Hematopoietic multipotent progenitor cell treated with erythropoietin and hydrocortisone succinate and interleukin-3 and kit ligand, for 15 days (in vitro differentiated cells): Measurements from ENCODE around the gene TTC38.

Experiments
- DNase-seq: peaks from one replicate; pipeline ENCODE4 v3.0.0-alpha.2; 2015; ENCODE audit warnings: low spot score

The TTC38 gene

DNA sequence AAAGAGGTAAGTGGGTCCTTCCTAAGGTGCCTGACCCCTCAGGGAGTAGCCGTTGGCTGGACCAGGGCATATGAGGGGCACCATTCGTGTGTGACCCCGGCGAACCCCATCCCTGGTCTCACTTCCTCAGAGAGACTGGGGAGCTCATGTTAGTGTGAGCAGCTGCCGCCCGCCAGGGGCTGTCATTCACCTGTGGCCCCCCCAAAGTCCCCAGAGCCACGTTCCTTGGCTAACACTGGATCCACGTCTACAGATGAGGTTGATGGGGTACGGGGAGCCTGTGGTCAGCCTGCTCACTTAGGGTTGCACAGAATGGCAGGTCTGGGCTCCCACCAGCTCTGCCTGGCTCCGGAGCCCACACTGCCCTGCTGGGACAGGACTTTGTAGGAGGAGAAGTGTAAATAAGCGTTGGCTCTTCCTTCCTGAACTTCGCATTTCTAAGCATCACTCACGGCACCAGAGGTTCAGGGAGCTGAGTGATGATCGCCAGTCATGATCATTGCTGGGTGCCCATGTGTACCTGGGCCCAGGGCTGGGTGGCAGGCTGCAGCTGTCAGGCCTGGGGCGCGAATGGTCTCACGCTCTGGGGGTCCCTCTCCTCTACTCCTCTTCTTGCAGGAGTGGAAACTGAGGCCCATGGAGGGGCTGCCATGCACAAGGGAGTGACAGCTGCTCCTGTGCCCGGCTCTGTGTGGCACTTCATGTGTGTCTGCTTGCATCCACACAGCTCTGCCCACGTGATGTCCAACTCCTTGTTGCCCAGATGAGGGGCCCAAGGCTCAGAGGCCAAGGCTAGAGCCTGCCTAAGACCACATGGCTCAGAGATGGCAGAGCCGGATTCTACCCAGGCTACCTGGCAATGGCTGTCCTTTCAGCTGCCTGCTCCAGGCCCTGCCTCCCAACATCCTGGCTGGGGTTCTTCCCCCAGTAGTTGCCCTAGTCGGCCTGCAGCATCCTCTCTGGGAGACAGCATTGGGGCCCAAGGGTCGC, 11.1 kb downstream of the TTC38 start:
- no peak for DNase-seq

DNA sequence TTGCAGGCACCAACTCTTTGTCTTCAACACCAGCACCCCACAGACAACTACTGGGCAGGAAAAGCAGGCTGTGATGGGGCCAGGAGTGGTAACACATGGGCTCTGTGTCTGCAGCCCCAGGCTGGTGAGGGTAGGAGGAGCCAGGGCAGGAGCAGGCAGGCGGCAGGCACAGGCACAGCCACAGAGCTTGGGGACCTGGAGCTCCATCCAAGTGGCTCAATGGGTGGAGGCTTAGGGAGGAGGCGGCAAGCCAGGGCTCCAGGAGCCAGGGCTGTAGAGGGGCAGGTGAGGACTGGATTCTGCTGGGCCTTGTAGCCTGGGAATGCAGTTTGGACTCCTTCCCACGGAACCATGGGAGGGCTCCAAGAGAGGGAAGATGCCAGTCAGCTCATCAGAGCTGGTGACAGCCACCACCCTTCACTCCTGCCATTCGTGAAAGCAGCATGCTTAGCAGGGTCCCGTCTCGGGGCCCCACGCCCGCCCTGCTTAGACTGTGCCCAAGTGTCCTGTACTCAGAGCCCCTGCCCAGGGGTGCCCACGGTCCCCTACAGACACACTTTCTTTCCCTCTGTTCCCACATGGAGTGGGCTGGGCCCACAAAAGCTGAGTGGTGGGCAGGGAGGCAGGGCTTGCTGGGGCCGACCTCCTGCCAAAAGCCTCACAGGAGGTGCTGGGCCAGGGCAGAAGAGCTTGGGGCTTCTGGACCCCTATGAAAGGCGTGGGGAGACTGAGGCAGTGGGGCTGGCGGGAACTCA, 12.4 kb downstream of the TTC38 start:
- no peak for DNase-seq

DNA sequence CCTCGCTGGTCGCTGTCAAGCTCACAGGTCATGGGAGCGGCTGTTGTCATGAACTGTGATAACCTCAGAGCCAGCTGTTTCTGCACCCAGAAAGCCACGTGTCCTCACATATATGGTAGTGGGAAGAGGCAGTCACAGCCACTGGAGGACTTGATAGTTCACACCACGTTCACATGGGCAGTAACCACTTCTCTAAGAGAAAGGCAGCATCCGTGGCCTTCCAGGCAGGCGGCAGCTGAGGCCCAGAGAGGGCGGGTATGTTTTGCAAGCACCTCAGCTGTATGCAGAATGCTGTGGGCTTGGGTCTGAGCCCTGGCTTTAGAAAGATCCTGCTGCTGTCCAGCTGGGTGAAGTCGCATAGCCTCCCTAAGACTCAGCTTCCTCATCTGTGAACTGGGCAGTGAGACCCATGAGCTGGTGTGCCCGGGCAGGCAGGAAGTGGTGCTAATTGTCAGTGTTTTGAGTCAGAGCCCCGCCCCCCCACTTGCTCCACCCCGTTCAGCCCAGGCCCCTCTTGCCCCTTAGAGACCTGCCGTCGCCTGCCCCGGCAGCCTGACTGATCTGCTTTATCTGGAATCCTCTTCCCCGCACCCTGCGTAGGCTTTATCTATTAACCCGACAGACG, 13.3 kb downstream of the TTC38 start:
- DNase-seq, result no peak

DNA sequence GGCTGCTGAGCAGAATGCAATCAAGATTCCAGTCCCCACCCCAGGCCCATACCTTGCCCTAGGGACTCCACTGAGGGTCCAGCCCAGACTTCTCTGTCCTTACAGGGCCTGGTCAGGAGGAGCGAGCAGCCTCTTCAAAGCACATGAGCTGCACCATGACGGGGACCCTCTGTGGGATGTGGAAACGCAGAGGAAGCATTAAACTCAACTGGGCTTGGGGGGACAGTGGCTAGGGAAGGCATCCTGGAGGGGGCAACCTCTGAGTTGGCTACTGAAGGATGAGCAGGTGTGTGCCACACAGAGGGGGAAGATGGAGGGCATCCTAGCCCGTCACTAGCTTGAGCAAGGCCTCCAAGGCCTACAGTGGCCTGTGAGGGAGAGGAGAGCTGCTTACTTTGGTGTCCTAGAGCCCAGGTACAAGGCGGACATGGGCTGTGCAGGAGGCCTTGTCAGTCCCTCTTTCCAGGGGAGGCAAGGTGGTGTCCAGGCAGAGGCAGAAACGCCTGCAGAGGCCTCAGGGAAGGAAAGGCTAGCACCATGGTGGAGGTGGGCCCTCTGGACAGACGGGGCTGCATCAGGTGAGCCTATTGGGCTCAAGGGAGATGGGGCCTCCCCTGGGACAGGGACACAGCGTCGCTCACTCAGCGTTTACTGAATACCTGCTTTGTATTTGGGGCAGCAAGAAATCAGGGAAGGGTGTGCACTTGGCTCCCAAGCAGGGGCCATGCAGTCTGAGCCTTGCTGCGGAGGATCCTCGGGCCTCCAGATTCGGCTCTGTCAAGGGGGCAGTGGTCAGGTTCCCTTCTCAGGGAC, 14.3 kb downstream of the TTC38 start:
- DNase-seq, result no peak

DNA sequence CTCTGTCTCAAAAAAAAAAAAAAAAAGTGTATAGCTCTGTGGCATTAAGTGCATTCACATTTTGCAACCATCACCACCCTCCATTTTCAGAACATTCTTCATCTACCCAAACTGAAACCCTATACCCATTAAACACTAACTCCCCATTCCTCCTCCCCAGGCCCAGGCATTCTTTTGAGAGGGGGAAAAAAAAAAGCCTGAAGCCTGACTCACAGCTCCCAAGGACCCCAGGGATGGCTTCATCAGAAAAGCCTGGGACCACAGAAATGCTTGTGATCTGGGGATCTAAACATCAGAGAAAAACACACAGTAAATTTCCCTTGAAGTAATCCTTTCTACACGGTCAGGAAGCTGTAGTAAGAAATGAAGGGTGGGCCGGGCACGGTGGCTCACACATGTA, 18.2 kb downstream of the TTC38 start:
- no peak for DNase-seq

DNA sequence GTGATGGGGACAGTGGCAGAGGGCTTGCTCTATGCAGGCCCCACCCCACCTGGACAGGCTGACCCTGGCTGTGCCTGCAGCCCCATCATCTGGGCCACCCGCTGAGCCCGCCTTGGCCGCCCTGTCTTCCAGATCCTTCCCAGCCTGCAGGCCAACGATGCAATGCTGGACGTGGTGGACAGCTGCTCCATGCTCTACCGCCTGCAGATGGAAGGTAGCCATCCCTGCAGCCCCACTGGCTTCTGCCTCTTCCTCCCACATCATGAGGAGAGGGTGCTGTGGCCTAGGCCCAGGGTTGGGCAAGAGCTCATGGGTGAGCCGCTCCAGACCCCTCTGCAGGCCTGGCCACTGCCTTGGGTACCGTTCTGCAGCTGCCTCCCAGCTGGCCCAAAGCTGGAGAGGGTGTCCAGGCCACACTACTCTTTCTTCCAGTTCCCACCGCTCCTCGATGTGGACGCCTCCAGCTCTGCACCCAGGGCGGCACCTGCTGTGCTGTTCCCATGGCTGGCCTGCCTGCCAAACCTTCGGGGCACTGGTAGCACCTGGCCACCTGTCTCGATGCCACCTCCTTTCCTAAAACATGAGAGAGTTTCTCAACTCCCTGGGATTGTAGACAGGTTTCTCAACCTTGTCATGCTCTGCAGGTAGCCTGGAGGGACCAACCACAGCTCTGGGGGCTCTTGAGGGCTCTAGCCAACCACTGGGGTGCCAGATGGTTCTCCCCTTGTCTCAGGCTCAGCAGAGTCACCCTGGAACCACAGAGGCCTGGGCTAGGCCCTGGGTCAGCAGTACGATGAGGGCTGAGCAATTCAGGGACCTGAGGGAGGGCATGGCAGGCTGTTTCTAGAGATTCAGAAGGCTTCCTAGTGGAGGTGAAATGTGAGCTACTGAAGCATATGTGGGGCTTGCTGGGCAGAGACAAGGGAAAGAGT, 19.4 kb downstream of the TTC38 start:
- no peak for DNase-seq

DNA sequence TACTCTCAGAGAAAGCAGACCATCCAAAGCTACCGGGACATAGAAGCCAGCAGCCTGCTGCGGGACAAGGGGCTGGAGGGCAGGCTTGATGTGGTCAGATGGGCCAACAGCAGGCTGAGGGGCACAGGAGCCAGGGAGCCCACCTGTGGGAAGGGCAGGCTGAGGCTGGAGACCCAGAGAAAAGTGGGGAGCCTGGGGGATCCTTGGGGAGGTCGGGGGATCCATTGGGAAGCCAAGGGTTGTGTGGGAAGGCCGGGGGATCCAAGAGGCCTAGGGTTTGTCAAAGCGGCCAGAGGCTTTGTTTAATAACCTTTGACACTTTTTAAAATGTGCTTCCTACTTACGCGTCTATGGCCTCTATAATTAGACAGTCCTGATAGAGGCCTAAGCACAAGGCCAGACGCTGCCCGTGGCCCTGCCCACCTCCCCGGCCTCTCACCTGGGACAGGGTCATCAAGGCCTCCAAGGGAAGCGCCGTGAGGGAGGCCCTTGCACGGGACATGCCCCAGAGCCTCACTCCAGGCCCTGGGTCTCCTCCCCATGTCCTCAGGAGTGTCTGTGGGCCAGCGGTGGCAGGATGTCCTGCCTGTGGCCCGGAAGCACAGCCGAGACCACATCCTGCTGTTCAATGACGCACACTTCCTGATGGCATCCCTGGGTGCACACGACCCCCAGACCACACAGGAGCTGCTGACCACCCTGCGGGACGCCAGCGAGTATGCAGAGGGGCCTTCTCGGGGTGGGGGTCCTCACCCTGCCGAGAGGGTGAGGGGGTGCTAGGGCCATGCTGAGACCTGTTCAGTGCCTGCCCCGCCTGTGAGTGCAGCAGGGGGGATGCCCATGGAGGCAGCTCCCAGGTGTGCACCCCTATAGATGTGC, 20.3 kb downstream of the TTC38 start:
- no peak for DNase-seq

DNA sequence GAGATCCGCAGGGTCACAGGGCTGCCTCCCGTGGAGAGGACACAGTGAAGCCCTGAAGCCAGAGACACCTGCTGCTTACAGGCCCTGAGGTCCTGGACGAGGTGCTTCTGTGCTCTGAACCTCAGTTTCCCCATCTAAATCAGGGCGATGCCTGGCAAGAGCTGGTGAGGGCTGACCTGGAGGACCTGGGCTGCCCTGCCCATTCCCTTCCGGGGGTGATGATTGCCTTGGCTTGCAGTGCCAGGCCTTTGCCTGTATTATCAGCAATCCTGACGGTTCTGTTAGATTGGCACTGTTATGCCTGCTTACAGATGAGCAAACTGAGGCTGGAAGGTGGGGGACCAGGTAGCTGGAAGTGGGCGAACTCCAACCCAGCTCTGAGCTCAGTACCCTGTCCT, 21.0 kb downstream of the TTC38 start:
- no peak for DNase-seq

DNA sequence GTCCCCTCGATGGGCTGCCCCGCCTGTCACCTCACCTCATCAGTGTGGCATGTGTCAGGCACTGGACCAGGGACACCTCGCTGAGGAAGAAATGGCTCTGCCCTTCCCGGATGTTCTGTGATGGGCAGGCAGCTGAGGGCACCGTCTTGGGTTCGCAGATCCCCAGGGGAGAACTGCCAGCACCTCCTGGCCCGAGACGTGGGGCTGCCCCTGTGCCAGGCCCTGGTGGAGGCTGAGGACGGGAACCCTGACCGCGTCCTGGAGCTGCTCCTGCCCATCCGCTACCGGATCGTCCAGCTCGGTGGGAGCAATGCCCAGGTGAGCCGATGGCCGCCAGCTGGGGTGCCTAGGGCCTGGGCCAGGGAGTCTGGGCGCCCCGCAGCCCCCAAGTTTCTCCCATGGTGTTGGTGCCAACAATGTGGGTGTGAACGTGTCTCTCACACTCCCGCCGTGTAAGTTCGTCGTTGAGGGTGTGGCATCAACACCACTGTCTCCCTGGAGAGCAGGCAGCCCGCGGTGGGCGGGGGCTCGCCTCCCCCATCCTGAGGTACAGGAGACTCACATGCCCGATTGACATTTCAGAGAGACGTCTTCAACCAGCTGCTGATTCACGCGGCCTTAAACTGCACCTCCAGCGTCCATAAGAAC, 21.6 kb downstream of the TTC38 start:
- DNase-seq, result no peak

DNA sequence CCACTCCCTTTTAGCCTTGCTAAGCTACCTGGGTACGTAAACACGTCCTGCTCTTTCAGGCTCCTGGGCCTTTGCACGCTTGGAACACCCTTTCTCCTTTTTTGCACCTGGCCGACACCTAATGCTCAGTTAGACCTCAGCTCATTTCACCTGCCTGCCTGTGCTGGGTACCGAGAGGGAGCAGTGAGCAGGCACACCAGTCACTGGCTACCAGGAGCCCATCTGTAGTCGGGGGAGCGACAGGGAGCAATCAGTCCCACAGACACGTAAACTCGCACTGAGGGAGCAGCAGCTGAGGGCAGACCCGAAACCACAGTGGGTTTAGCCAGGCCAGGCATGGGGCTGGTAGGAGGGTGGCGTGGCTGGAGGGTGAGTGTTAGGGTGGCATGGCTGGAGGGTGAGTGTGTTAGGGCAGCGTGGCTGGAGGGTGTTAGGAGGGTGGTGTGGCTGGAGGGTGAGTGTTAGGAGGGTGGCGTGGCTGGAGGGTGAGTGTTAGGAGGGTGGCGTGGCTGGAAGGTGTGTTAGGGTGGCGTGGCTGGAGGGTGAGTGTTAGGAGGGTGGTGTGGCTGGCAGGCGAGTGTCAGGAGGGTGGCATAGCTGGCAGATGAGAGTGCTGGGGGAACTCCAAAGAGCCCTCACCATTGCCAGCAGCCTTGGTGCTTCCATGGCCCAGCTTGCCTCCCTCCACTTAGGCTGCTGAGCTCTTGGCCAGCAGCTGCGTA, 22.5 kb downstream of the TTC38 start:
- DNase-seq, result no peak

DNA sequence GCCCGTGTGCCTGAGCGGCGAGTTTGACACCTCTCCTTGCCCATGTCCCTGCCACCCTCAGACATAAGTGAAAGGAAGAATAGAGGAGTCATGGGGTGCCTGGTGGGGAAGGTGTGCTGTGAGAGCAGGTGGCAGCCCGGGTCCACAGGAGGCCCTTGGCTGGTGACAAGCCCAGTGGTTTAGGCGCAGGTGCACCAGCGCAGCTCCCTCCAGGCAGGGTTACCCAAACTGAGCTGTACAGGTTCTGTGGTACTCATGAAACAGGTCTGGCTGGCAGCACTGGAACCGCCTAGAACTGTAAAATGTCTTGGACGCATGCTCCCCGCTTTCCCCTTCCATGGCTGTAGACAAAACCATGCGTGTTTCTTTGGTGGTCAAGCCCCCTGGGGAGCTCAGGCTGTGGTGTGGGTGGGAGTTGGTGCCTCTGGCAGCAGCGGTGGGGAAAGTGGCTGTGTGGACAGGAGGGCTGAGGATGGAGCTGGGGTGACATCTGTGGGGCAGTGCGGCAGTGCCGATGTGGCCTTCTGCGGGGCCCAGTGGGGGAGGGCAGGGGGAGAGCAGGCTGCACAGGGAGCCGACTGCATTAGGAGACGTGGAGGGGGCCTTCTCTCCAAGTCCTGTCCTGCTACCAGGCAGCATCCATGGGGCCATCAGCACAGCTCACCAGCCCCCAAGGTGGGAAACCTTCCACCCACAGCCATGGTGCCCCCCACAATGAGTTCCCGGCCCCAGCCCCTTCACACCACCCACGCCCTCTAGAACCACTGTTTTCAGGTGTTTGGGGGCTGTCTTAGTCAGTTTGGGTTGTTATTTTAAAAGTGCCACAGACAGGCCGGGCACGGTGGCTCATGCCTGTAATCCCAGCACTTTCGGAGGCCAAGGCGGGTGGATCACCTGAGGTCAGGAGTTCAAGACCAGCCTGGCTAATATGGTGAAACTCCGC, 23.3 kb downstream of the TTC38 start:
- no peak for DNase-seq

DNA sequence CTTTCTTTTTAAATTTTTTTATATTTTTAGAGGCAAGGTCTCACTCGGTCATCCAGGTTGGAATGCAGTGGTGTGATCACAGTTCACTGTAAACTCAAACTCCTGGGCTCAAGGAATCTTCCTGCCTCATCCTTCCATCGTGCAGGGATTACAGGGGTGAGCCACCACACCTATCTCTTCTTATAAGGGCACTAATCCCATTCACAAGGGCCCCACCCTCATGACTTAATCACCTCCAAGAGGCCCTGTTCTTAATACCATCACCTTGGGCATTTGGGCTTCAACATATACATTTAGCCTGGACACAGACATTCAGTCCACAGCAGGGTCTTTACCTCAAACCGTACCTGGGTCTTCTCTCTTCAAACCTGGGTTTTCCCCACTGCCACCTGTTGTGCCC, 24.4 kb downstream of the TTC38 start:
- no peak for DNase-seq

DNA sequence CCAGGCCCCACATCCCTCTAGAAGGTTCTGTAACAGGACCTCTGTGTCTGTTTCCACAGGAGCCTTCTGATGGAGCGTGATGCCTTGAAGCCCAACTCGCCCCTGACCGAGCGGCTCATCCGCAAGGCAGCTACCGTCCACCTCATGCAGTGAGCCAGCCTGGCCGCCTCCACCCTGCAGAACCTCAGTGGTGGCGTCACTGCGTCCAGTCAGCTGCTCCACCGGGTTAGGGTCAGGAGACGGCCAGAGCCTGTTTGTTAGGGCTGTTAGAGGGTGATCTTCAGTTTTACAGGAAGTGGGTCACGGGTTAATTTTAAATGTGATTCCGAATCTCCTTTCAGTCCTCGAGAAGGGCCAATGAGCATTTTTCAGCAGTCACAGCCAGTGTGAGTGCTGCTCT, 24.9 kb downstream of the TTC38 start:
- no peak for DNase-seq

DNA sequence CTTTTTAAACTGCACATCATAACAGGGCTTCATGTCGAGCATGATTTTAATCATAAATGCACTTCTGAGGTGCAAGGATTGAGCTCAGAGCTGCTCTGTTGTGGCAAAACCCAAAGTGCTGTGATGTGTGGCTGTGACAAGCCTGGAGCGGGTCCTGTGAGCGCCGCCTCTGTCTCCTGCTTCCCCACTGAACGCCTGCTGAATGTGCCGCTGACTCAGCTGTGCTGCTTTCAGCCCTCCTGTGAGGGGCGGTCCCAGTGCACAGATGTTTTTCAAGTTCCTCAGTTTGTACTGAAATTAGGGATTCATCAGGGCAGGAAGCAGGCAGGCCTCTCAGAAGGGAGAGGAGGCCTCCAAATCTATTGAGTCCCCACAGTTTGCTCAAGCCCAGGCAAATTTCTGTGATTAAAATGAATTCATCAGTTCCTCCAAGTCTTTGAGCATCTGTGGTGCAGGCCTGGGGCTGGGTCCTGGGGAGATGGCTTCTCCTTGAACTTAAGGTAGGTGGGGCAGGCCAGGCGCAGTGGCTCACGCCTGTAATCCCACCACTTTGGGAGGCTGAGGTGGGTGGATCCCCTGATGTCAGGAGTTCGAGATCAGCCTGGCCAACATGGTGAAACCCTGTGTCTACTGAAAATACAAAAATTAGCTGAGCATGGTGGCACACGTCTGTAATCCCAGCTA, 25.9 kb downstream of the TTC38 start:
- no peak for DNase-seq

DNA sequence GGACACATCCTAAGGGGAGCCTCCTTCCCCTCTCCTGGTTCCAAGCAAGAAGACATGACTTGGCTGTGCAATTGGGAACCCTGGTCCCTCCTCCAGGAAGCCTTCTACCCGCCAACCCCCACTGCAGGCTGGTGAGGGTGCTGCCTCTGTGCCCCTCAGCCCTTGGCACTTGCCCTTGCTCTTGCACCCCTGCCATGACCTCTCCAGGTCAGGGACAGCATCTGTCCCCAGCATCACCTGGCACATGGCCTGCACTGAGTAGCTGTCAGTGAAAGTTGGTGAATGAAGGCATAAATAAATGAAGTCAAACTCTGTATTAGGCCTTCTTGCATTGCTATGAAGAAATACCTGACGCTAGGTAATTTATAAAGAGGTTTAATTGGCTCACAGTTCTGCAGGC, 27.0 kb downstream of the TTC38 start:
- DNase-seq, result no peak

DNA sequence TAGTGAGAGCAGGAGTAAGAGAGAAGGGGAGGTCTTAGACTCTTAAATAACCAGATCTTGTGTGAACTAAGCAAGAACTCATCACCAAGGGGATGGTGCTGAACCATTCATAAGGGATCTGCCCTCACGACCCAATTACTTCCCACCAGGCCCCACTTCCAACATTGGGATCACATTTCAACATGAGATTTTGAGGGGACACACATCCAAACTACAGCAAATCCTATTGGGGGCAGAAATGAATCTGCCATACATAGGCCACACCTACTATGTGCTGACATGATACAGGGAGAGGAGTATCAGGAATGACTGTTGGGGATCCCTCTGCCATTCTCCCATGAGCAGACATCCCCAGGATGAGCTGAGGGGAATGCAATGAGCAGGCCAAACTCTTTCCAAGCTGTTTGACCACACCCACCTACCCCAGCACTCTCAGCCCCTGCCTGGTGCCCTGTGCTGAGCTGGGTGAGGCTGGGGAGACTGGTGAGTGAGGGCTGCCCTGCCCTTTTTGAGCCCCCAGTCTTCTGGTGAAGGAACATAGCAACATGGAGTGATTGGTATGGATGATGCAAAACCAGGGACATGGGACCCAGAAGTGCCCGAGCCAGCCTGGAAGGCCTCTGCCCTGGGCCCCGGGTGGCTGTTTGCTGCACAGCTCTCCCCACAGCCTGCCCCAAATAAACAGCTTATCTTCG, 27.6 kb downstream of the TTC38 start:
- no peak for DNase-seq
